Measurements from ENCODE around the gene SEZ6L2.

GRCh38 chr16:29850998-29851397, 48.4 kb downstream of the SEZ6L2 start:
- TF ChIP-seq YY1 (IDR thresholded peaks at IDR 0.05; ENCODE audit: insufficient read depth, insufficient read length): no peak
- TF ChIP-seq ZNF274 (IDR thresholded peaks at IDR 0.05; ENCODE audit: low read depth, low read length): no peak
- TF ChIP-seq SUZ12 (IDR thresholded peaks at IDR 0.05; ENCODE audit: extremely low read depth, insufficient read depth, insufficient read length): no peak

Data from NT2/D1 (cell line).